ENCODE data around the gene SSC4D.

Gene SSC4D

DNA sequence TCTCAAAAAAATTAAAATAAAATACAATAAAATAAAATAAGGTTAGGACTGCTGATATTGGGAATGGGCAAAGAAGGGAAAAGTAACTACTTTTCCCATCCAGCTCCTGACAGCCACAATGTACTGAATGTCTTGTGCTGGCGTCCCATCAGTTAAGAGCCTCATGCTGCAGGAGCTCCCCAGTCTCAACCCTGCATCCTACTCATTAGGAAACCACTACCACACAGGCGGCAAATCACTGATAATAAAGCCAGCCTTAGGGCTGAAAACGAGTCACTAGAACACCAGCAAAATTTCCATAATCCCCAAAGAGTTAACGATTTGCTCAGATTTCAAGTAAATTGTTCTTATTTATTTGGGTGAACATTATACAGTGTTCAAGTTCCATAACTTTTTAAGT is 55.0 kb downstream of the SSC4D start:
- Histone ChIP-seq H3K4me3 (no peak overlapping the region), H4K20me1 (peaks cover 92% of the 10 kb centered on the region), H3K4me2 (no peak overlapping the region), H3K27me3 (no peaks in the 10 kb centered on the region), H3K9me3 (peaks cover 21% of the 10 kb centered on the region; the same call in 1 of the 2 replicates), H3K4me1 (peaks cover 37% of the 10 kb centered on the region), H3K27ac (no peak overlapping the region), H3K9ac (no peak overlapping the region), H3K36me3 (peaks cover 75% of the 10 kb centered on the region)
- no peak for TF ChIP-seq Cebpa-rat (IDR thresholded peaks at IDR 0.05)

DNA sequence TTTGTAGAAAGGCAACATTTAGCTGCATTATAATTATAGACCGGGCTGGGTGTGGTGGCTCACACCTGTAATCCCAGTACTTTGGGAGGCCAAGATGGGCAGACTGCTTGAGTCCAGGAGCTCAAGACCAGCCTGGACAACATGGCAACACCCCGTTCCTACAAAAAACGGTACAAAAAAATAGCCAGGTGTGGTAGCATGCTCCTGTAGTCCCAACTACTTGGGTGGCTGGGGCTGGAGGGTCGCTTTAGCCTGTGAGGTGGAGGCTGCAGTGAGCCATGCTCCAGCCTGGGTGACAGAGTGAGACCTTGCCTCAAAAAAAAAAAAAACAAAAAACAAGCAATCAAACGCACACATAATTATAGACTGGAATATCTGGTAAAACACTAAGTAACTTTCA is 55.8 kb downstream of the SSC4D start:
- Histone ChIP-seq H4K20me1 (peaks cover 99% of the 10 kb centered on the region), H3K4me2 (peak overlapping the region; percentile 14; the same call in 1 of the 2 replicates), H3K4me3 (no peak overlapping the region), H3K9me3 (peaks cover 21% of the 10 kb centered on the region; the same call in 1 of the 2 replicates), H3K27me3 (no peaks in the 10 kb centered on the region), H3K9ac (no peak overlapping the region), H3K36me3 (peaks cover 83% of the 10 kb centered on the region), H3K27ac (no peak overlapping the region), H3K4me1 (peaks cover 37% of the 10 kb centered on the region)
- TF ChIP-seq Cebpa-rat (IDR thresholded peaks at IDR 0.05): no peak

DNA sequence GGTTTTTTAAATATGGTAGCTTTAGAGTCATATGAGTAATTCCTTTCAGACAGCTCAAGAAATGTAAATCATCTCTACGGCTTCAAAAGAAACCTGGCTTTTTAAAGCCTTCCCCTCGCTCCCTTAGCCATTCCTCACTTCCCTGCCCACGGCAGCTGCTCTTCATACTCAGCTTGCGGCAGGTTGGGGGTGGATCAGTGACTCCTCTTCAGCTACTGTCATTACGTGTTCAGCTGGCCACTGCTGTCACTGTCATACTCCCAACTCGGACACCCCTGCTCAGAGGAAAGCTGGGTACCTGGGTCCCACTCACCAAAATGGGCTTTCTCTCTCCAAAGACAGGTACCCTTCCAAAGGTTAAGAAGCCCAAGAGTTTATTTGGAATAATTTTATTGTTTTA is 57.3 kb downstream of the SSC4D start:
- no peak overlapping the region for H3K27ac ChIP-seq
- H3K27me3 ChIP-seq: no peaks in the 10 kb centered on the region
- no peak overlapping the region for H3K4me2 ChIP-seq
- H3K36me3 ChIP-seq: peaks cover 98% of the 10 kb centered on the region
- peaks cover 21% of the 10 kb centered on the region; the same call in 1 of the 2 replicates for H3K9me3 ChIP-seq
- no peak overlapping the region for H3K9ac ChIP-seq
- H4K20me1 ChIP-seq: peaks cover 100% of the 10 kb centered on the region
- peaks cover 37% of the 10 kb centered on the region for H3K4me1 ChIP-seq
- TF ChIP-seq Cebpa-rat (IDR thresholded peaks at IDR 0.05): no peak
- no peak overlapping the region for H3K4me3 ChIP-seq

DNA sequence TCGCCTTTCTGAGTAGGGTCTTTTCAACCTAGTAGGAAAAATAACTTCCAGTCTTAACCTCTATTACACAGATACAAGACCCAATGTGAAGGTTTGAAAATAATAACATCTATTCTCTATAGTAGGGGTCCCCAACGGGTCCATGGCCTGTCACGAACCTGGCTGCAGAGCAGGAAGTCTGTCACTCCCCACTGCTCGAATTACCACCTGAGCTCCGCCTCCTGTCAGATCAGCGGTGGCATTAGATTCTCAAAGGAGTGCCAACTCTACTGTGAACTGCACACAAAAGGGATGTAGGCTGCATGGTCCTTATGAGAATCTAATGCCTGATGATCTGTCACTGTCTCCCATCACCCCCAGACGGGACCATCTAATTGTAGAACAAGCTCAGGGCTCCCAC is 58.1 kb downstream of the SSC4D start:
- no peak overlapping the region for H3K27ac ChIP-seq
- H4K20me1 ChIP-seq: peaks cover 100% of the 10 kb centered on the region
- H3K36me3 ChIP-seq: peaks cover 99% of the 10 kb centered on the region

DNA sequence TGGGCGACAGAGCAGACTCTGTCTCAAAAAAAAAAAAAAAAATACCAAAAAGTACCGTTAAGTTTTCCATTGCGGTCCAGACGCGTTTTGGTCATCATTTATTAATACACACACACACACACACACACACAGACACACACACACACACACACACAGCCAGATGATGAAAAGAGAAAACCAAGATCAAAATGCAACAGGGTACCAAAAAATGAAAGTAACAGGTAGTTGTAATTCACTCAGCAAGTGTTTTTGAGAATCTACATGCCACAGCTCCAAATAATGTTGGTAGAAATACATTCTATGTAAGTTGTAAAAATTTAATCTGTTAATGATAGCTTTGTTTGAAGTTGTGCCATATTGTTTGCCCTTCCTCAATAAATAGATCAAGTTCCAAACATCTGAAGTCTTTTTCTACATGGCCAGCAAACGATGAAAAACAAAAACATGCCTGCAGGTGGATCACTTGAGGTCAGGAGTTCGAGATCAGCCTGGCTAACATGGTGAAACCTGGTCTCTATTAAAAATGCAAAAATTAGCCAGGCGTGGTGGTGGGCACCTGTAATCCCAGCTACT is 60.1 kb downstream of the SSC4D start:
- TF ChIP-seq Cebpa-rat (IDR thresholded peaks at IDR 0.05): no peak
- Histone ChIP-seq H3K27ac (no peak overlapping the region), H3K4me2 (no peak overlapping the region), H3K27me3 (no peaks in the 10 kb centered on the region), H3K9me3 (0 out of 2 replicates have a peak, but pooled peaks cover 11% of the 10 kb centered on the region), H3K4me1 (peaks cover 9% of the 10 kb centered on the region; the same call in 1 of the 2 replicates), H3K4me3 (no peak overlapping the region), H4K20me1 (peaks cover 100% of the 10 kb centered on the region), H3K36me3 (peaks cover 99% of the 10 kb centered on the region), H3K9ac (no peak overlapping the region)

More for the DNA sequence above, 58.1 kb downstream of the SSC4D start:
- H3K9ac ChIP-seq: no peak overlapping the region
- no peak overlapping the region for H3K4me2 ChIP-seq
- H3K4me3 ChIP-seq: no peak overlapping the region
- H3K9me3 ChIP-seq: peaks cover 21% of the 10 kb centered on the region; the same call in 1 of the 2 replicates
- H3K27me3 ChIP-seq: no peaks in the 10 kb centered on the region
- TF ChIP-seq Cebpa-rat (IDR thresholded peaks at IDR 0.05): no peak
- peaks cover 28% of the 10 kb centered on the region for H3K4me1 ChIP-seq

DNA sequence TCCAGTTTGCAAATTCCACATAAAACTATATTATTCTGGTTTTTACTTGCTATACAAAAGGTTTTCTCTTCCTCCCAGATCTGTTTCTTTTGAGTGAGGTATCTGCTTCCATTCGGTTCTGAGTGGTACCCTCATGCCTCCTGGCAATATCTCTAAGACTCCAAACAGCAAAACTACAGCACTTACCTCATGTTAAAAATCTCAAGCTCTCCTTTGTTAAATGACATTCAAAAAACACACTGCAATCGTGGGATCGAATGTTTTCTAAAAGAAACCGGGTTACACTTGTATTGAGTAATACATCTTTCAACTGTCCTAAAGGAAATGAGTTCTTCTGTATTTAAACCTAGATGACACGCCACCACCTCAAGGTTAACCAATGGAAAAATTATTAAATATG is 61.8 kb downstream of the SSC4D start:
- Histone ChIP-seq H3K27ac (no peak overlapping the region), H3K9me3 (0 out of 2 replicates have a peak, but pooled peaks cover 11% of the 10 kb centered on the region), H3K27me3 (no peaks in the 10 kb centered on the region), H3K9ac (no peak overlapping the region), H3K4me1 (no peaks in the 10 kb centered on the region), H3K36me3 (peaks cover 100% of the 10 kb centered on the region), H3K4me3 (no peak overlapping the region), H4K20me1 (peaks cover 100% of the 10 kb centered on the region), H3K4me2 (no peak overlapping the region)
- TF ChIP-seq Cebpa-rat (IDR thresholded peaks at IDR 0.05): no peak

DNA sequence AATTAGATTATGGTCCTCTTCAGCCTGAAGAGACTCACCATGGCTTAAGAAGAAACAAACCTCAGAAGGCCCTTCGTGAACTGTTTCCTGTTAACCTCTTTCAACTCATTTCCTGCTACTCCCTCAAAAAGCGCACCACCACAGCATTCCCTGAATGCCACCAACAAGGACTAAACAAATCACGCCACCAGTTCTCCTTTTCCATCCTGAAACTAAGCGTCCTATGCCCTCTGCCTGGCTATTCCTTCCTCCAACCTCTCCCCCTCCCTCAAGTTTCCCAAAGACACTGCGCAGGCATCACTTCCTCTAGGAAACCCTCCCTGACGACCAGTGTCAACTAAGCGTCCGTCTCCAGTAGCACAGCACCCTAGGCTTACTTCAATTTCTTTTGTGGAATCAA is 62.7 kb downstream of the SSC4D start:
- Histone ChIP-seq H3K4me3 (no peak overlapping the region), H3K9ac (no peak overlapping the region), H3K36me3 (peaks cover 100% of the 10 kb centered on the region), H3K9me3 (0 out of 2 replicates have a peak, but pooled peaks cover 11% of the 10 kb centered on the region), H4K20me1 (peaks cover 100% of the 10 kb centered on the region), H3K4me1 (no peaks in the 10 kb centered on the region), H3K27ac (no peak overlapping the region), H3K27me3 (no peaks in the 10 kb centered on the region), H3K4me2 (no peak overlapping the region)
- no peak for TF ChIP-seq Cebpa-rat (IDR thresholded peaks at IDR 0.05)

DNA sequence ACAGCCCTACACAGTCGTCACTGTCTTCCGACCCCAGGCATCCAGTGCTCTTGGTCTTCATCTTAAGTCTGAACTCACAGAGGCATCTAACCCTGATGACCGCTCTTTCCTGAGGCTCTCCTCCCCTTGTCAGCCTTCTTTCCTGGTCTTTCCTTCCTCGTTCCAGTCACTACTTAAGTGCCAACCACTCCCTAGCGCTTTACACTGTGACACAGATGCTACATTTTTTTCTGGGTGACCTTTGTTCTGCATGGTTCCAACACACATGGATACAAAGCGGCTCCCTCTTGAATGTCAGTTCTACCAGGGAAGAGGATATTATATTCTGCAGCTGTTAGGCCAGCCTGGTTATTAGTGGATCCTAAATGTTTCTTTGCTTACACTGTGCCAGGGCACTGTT is 63.4 kb downstream of the SSC4D start:
- Histone ChIP-seq H3K9ac (no peak overlapping the region), H3K9me3 (0 out of 2 replicates have a peak, but pooled peaks cover 4% of the 10 kb centered on the region), H3K4me1 (no peaks in the 10 kb centered on the region), H3K4me3 (no peak overlapping the region), H3K27ac (no peak overlapping the region), H3K4me2 (no peak overlapping the region), H3K27me3 (no peaks in the 10 kb centered on the region), H3K36me3 (peaks cover 100% of the 10 kb centered on the region), H4K20me1 (peaks cover 100% of the 10 kb centered on the region)
- TF ChIP-seq Cebpa-rat (IDR thresholded peaks at IDR 0.05): no peak

DNA sequence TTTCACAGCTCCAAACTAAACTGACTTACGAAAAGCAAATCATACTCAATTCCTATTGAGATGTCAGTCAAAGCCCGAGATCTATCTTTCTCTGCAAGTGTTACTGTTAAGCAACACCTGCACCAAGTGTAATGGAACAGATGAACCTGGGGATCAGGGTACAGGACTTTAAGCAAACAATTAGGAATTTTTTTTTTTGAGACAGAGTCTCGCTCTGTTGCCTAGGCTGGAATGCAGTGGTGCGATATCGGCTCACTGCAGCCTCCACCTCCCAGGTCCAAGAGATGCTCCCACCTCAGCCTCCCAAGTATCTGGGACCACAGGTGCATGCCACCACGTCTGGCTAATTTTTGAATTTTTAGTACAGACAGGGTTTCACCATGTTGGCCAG is 65.6 kb downstream of the SSC4D start:
- no peak overlapping the region for H3K9ac ChIP-seq
- no peak overlapping the region for H3K4me2 ChIP-seq
- H3K27ac ChIP-seq: no peak overlapping the region
- peaks cover 100% of the 10 kb centered on the region for H3K36me3 ChIP-seq
- H3K9me3 ChIP-seq: no peaks in the 10 kb centered on the region
- no peak overlapping the region for H3K4me3 ChIP-seq
- H3K4me1 ChIP-seq: no peaks in the 10 kb centered on the region
- no peaks in the 10 kb centered on the region for H3K27me3 ChIP-seq
- peaks cover 100% of the 10 kb centered on the region for H4K20me1 ChIP-seq
- TF ChIP-seq Cebpa-rat (IDR thresholded peaks at IDR 0.05): no peak

DNA sequence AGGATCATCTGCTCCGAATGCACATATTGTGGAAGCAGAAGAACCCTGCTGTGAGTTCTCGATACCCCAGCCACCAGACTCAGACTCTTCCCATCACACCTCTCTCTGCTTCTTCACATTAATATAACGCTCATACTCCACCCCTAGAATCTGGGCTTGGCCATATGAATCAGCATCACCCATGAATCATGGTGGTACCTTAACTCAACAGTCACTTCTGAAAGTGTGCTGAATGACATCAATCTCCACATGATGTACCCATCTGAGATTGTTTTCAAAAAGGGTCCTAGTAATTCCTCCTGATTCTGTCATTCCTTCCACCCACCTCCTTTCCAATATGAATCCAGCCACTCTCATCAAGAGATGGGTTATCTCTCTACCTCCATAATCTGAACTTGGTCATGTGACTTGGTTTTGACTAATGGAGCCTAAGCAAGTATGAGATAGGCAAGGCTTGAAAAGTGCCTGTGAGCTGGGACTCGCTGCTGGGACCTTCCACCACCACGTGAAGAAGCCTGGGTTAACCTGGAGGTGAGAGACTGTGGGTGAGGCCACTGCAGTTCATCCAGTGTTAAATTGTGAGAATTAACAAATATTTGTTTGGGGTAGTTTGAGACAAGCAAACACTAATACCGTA is 66.1 kb downstream of the SSC4D start:
- no peak overlapping the region for H3K4me2 ChIP-seq
- H3K27me3 ChIP-seq: no peaks in the 10 kb centered on the region
- H3K9ac ChIP-seq: no peak overlapping the region
- H3K36me3 ChIP-seq: peaks cover 100% of the 10 kb centered on the region
- H3K4me3 ChIP-seq: no peak overlapping the region
- TF ChIP-seq Cebpa-rat (IDR thresholded peaks at IDR 0.05): no peak
- no peaks in the 10 kb centered on the region for H3K9me3 ChIP-seq
- H3K27ac ChIP-seq: no peak overlapping the region
- peaks cover 100% of the 10 kb centered on the region for H4K20me1 ChIP-seq
- H3K4me1 ChIP-seq: no peaks in the 10 kb centered on the region
